ENCODE data around the gene G6PC2. TPM values are rescaled to one million over a fixed set of nuclear protein-coding genes. Genes with fewer than 3 reads are reported as not detected.
A peak's percentile ranks its signal among the peaks of the same experiment; 100 is the strongest.

Gene G6PC2
- total and polyA plus RNA-seq, 10 of the 15 experiments (the other 5 are each of a cell fraction or from before 2014, with no cell fraction given), result not detected

DNA sequence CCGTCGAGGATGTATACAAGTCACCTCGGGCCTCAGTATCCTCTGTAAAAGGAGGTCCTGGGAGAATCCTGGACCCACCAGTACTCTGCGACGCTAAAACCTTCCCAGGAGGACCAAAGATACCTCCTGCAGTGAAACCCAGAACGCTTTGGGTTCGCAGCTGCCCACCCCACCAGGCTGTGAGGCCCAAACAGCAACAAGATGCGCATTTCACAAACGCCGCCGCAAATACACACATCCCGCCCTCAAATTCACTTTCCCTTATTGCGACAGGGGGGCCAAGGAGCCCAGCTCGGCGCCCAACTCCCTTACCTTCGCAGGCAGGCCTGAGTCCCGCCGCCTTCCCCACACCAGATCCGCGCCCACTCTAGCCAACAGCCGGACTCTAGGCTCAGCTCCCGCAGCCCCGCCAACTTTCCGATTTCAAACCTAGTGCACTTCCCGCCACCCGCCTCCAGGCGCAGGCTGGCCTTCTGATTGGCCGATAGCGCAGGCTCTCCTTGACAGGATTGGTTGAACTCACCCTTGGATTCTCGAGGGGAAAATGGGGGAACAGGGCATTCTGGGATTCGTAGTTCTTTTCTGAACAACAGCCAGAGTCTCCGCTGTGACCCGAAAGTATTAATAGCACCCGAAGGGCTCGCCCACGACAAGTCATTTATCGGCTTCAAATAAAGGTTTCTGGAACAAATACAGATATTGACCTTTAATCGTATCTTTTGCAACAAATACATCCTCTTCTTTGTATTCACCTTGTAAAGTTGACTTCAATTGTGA is 10.9 kb upstream of the G6PC2 start, which contains the start of gene SPC25 (continued):
- TF ChIP-seq, protein P1, sequence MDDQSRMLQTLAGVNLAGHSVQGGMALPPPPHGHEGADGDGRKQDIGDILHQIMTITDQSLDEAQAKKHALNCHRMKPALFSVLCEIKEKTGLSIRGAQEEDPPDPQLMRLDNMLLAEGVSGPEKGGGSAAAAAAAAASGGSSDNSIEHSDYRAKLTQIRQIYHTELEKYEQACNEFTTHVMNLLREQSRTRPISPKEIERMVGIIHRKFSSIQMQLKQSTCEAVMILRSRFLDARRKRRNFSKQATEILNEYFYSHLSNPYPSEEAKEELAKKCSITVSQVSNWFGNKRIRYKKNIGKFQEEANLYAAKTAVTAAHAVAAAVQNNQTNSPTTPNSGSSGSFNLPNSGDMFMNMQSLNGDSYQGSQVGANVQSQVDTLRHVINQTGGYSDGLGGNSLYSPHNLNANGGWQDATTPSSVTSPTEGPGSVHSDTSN (IDR thresholded peaks at IDR 0.05; ENCODE audit: insufficient replicate concordance, low read depth, low read length), result no peak
- TF ChIP-seq KDM1A (IDR thresholded peaks at IDR 0.05; ENCODE audit: borderline replicate concordance) (no peak), MTA2 (IDR thresholded peaks at IDR 0.05; ENCODE audit: low read depth) (no peak), WRNIP1 (IDR thresholded peaks at IDR 0.05; ENCODE audit: borderline replicate concordance, low read depth, low read length) (no peak), PAX5 (IDR thresholded peaks at IDR 0.05; ENCODE audit: borderline replicate concordance, low read depth, low read length) (no peak), GABPA (IDR thresholded peaks at IDR 0.05; ENCODE audit: low read depth) (peak; percentile 74; the same call in 1 of the 2 replicates), RUNX3 (IDR thresholded peaks at IDR 0.05; ENCODE audit: low read length) (no peak), CEBPB (IDR thresholded peaks at IDR 0.05; ENCODE audit: borderline replicate concordance in 1 of 2, low read depth in 2 of 2, low read length in 2 of 2) (no peak), CHD1 (IDR thresholded peaks at IDR 0.05; ENCODE audit: low read depth, low read length) (no peak), SIX5 (IDR thresholded peaks at IDR 0.05; ENCODE audit: low read depth, low read length, severe bottlenecking) (peak; percentile 93), IKZF1 (conservative IDR thresholded peaks at IDR 0.05) (peak; percentile 83), MYC (IDR thresholded peaks at IDR 0.05; ENCODE audit: insufficient read depth, insufficient read length, insufficient replicate concordance, low read length, severe bottlenecking) (no peak), SIN3A (IDR thresholded peaks at IDR 0.05; ENCODE audit: low read depth, low read length) (peak; percentile 96), TAF1 (IDR thresholded peaks at IDR 0.05; ENCODE audit: borderline replicate concordance, low read depth, low read length) (no peak; the same call in 1 of the 2 replicates), LARP7 (IDR thresholded peaks at IDR 0.05) (no peak), STAT1 (conservative IDR thresholded peaks at IDR 0.05) (no peak), BRCA1 (IDR thresholded peaks at IDR 0.05; ENCODE audit: low read depth, low read length) (peak; percentile 58; the same call in 1 of the 2 replicates), EGR1 (IDR thresholded peaks at IDR 0.05; ENCODE audit: borderline replicate concordance in 1 of 2, low read depth in 2 of 2, low read length in 2 of 2) (0 out of 3 replicates have a peak, but pooled peaks of 1 of the 2 experiments have one; percentile 45), ZNF274 (IDR thresholded peaks at IDR 0.05; ENCODE audit: insufficient read depth, insufficient read length) (no peak), FOS (IDR thresholded peaks at IDR 0.05; ENCODE audit: borderline replicate concordance, extremely low read depth, insufficient read length) (peak; percentile 89)
- TF ChIP-seq, protein P2, sequence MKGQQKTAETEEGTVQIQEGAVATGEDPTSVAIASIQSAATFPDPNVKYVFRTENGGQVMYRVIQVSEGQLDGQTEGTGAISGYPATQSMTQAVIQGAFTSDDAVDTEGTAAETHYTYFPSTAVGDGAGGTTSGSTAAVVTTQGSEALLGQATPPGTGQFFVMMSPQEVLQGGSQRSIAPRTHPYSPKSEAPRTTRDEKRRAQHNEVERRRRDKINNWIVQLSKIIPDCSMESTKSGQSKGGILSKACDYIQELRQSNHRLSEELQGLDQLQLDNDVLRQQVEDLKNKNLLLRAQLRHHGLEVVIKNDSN (IDR thresholded peaks at IDR 0.05; ENCODE audit: borderline replicate concordance, extremely low read length, insufficient read depth, low read depth, low read length), result no peak
- TF ChIP-seq, protein P3, sequence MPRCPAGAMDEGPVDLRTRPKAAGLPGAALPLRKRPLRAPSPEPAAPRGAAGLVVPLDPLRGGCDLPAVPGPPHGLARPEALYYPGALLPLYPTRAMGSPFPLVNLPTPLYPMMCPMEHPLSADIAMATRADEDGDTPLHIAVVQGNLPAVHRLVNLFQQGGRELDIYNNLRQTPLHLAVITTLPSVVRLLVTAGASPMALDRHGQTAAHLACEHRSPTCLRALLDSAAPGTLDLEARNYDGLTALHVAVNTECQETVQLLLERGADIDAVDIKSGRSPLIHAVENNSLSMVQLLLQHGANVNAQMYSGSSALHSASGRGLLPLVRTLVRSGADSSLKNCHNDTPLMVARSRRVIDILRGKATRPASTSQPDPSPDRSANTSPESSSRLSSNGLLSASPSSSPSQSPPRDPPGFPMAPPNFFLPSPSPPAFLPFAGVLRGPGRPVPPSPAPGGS (IDR thresholded peaks at IDR 0.05; ENCODE audit: borderline replicate concordance, insufficient read depth, low read depth, low read length, poor library complexity, severe bottlenecking), result no peak
- TF ChIP-seq, protein P4, sequence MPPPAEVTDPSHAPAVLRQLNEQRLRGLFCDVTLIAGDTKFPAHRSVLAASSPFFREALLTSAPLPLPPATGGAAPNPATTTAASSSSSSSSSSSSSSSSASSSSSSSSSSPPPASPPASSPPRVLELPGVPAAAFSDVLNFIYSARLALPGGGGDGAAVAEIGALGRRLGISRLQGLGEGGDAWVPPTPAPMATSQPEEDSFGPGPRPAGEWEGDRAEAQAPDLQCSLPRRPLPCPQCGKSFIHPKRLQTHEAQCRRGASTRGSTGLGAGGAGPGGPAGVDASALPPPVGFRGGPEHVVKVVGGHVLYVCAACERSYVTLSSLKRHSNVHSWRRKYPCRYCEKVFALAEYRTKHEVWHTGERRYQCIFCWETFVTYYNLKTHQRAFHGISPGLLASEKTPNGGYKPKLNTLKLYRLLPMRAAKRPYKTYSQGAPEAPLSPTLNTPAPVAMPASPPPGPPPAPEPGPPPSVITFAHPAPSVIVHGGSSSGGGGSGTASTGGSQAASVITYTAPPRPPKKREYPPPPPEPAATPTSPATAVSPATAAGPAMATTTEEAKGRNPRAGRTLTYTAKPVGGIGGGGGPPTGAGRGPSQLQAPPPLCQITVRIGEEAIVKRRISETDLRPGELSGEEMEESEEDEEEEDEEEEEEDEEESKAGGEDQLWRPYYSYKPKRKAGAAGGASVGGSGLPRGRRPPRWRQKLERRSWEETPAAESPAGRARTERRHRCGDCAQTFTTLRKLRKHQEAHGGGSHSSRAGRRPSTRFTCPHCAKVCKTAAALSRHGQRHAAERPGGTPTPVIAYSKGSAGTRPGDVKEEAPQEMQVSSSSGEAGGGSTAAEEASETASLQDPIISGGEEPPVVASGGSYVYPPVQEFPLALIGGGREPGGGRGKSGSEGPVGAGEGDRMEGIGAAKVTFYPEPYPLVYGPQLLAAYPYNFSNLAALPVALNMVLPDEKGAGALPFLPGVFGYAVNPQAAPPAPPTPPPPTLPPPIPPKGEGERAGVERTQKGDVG (CRISPR knock-in tag; IDR thresholded peaks at IDR 0.05), result no peak
